DOHH2 (cell line): Measurements from ENCODE around the gene KCNK7.
A peak's percentile ranks its signal among the peaks of the same experiment; 100 is the strongest.

Experiments used
- H3F3A ChIP-seq: fragments of 200-600 bp; sonication (generic), shearing (Covaris generic); 2 replicates; pipeline ENCODE4 v1.6.0; 2016; ENCODE audit warnings: antibody characterized with exemption, mild to moderate bottlenecking; ENCODE audit not compliant: control insufficient read depth, insufficient read depth
- H3K27ac ChIP-seq: fragments of 200-600 bp; sonication (generic); 2 replicates; pipeline ENCODE4 v1.5.1; 2014; ENCODE audit warnings: low read depth, mild to moderate bottlenecking, low read length, moderate library complexity
- H3K27me3 ChIP-seq: fragments of 200-600 bp; sonication (generic); 2 replicates; pipeline ENCODE4 v1.6.1; 2014; ENCODE audit warnings: mild to moderate bottlenecking, low read length, mixed read lengths; ENCODE audit not compliant: control insufficient read depth
- H3K36me3 ChIP-seq: fragments of 200-600 bp; sonication (generic); 2 replicates; pipeline ENCODE4 v1.6.1; 2014; ENCODE audit warnings: mild to moderate bottlenecking, low read length, moderate library complexity, mixed read lengths; ENCODE audit not compliant: control insufficient read depth
- H3K4me1 ChIP-seq: fragments of 200-600 bp; sonication (generic); 2 replicates; pipeline ENCODE4 v1.6.1; 2014; ENCODE audit warnings: mild to moderate bottlenecking, low read length, mixed read lengths; ENCODE audit not compliant: control insufficient read depth
- H3K4me2 ChIP-seq: fragments of 200-600 bp; sonication (generic); 2 replicates; pipeline ENCODE4 v1.6.0; 2014; ENCODE audit warnings: mild to moderate bottlenecking, low read length, moderate library complexity
- H3K4me3 ChIP-seq: fragments of 200-600 bp; sonication (generic); 2 replicates; pipeline ENCODE4 v1.5.1; 2014; ENCODE audit warnings: mild to moderate bottlenecking, low read length, mixed read lengths
- H3K79me2 ChIP-seq: fragments of 200-600 bp; sonication (generic); 2 replicates; pipeline ENCODE4 v1.6.1; 2014; ENCODE audit warnings: mild to moderate bottlenecking, low read length, mixed read lengths; ENCODE audit not compliant: control insufficient read depth
- H3K9me2 ChIP-seq: fragments of 200-600 bp; sonication (generic); replicated peaks from 2 replicates; pipeline ENCODE4 v1.6.1; 2014; ENCODE audit warnings: mild to moderate bottlenecking, low read length, mixed read lengths; ENCODE audit not compliant: control insufficient read depth
- H3K9me3 ChIP-seq: fragments of 200-600 bp; sonication (generic); 2 replicates; pipeline ENCODE4 v1.6.1; 2014; ENCODE audit warnings: antibody characterized with exemption, low read length, mixed read lengths; ENCODE audit not compliant: control insufficient read depth, insufficient read depth
- H4K20me1 ChIP-seq: fragments of 200-600 bp; sonication (generic); 2 replicates; pipeline ENCODE4 v1.6.0; 2014; ENCODE audit warnings: low read depth, mild to moderate bottlenecking, antibody characterized with exemption, low read length, moderate library complexity; ENCODE audit not compliant: control insufficient read depth, insufficient read depth
- CTCF ChIP-seq: fragments of 200-600 bp; sonication (generic); IDR thresholded peaks from one replicate; pipeline ENCODE4 v1.5.1; 2014; ENCODE audit warnings: antibody characterized with exemption, mild to moderate bottlenecking, low read depth, low read length; ENCODE audit not compliant: poor library complexity, severe bottlenecking
- EZH2phosphoT487 ChIP-seq: fragments of 200-600 bp; sonication (generic); IDR thresholded peaks from 2 replicates; pipeline ENCODE4 v1.6.1; 2017; ENCODE audit warnings: borderline replicate concordance, mild to moderate bottlenecking, antibody characterized with exemption, low read length, moderate library complexity, mixed read lengths

The KCNK7 gene

DNA sequence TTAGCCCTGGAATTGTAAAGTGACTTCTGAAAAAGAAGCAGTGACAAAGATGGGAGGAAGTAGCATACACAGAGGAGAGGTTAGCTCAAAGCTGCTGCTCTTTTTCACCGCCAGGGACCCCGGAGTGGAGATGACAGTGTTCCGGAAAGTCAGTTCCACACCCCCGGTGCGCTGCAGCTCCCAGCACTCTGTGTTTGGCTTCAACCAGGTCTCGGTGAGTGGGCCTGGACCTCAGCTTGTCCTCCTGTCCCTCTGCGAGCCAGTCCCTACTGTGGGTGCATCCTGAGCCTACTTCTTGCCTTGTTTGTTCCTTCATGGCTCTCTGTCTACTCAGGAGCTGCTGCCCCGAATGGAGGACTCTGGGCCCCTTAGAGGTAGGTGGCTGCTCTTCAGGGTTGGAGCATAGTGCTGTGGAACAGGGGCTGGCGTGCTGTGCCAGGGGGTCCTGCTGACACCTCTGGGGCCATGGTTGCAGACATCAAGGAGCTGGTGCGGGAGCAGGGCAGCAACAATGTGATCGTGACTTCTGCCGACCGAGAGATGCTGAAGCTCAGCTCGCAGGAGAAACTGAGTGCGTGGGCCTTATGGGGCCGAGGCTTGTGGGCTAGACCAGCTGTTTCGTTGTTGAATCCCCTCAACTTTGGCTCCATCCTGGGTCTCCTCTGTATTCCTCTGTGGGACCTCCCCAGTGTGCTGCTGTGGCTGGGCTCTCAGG, 21.7 kb upstream of the KCNK7 start:
- H3F3A ChIP-seq = no peaks in the 10 kb centered on the region; the same call in 1 of the 2 replicates
- no peaks in the 10 kb centered on the region for H3K27me3 ChIP-seq
- peaks cover 73% of the 10 kb centered on the region for H3K36me3 ChIP-seq
- H3K27ac ChIP-seq = no peak overlapping the region
- H3K79me2 ChIP-seq = peaks cover 64% of the 10 kb centered on the region
- no peaks in the 10 kb centered on the region for H3K9me2 ChIP-seq
- TF ChIP-seq EZH2phosphoT487 = no peak
- no peak for TF ChIP-seq CTCF
- peak overlapping the region; percentile 78 for H3K4me3 ChIP-seq
- H3K4me1 ChIP-seq = peaks cover 35% of the 10 kb centered on the region
- peaks cover 14% of the 10 kb centered on the region; the same call in 1 of the 2 replicates for H4K20me1 ChIP-seq
- H3K9me3 ChIP-seq = no peaks in the 10 kb centered on the region
- H3K4me2 ChIP-seq = peak overlapping the region; percentile 93

- peak overlapping the region; percentile 78 for H3K27ac ChIP-seq
- H3K9me3 ChIP-seq = no peaks in the 10 kb centered on the region
- H3K4me3 ChIP-seq = peak overlapping the region; percentile 78
- peak overlapping the region; percentile 93 for H3K4me2 ChIP-seq
- peaks cover 71% of the 10 kb centered on the region for H3K79me2 ChIP-seq
- H4K20me1 ChIP-seq = peaks cover 14% of the 10 kb centered on the region; the same call in 1 of the 2 replicates
- peaks cover 42% of the 10 kb centered on the region for H3K4me1 ChIP-seq
- H3K9me2 ChIP-seq = no peaks in the 10 kb centered on the region
- H3K27me3 ChIP-seq = no peaks in the 10 kb centered on the region
- no peaks in the 10 kb centered on the region; the same call in 1 of the 2 replicates for H3F3A ChIP-seq
- TF ChIP-seq CTCF (no peak), EZH2phosphoT487 (no peak)
- peaks cover 68% of the 10 kb centered on the region for H3K36me3 ChIP-seq
Observed at GRCh38 chr11:65616575-65617001, 21.0 kb upstream of the KCNK7 start.

- Histone ChIP-seq H3F3A (no peaks in the 10 kb centered on the region; the same call in 1 of the 2 replicates), H3K79me2 (peaks cover 76% of the 10 kb centered on the region), H3K4me3 (peak overlapping the region; percentile 78), H3K4me1 (peaks cover 47% of the 10 kb centered on the region), H4K20me1 (peaks cover 14% of the 10 kb centered on the region; the same call in 1 of the 2 replicates), H3K36me3 (peaks cover 63% of the 10 kb centered on the region), H3K9me2 (no peaks in the 10 kb centered on the region), H3K27me3 (no peaks in the 10 kb centered on the region), H3K4me2 (peak overlapping the region; percentile 93), H3K27ac (peak overlapping the region; percentile 78), H3K9me3 (no peaks in the 10 kb centered on the region)
- TF ChIP-seq EZH2phosphoT487 = no peak
- no peak for TF ChIP-seq CTCF
Observed at GRCh38 chr11:65615950-65616574, 20.5 kb upstream of the KCNK7 start.
